ENCODE results near the gene CAMK2A.

DNA sequence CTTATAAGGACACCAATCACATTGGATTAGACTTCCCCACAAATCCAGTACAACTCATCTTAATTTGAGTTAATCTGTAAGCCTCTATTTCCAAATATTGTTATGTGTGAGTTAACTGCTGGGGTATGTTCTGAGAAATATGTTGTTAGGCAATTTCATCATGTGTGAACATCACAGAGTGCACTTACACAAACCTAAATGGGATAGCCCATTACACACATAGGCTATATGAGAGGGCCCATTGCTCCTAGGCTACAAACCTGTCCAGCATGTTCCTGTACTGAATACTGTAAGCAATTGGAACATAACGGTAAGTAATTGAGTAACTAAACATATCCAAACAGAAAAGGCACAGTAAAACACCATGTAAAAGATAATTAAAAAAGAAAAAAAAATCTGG is 32.2 kb upstream of the CAMK2A start:
- TF ChIP-seq POLR2A (IDR thresholded peaks at IDR 0.05; ENCODE audit: low read depth, low read length) (no peak), POLR2AphosphoS5 (IDR thresholded peaks at IDR 0.05; ENCODE audit: low read depth, low read length) (no peak)
